HG03439 (cell line): ENCODE data around the gene RPUSD3.

Experiments
- ATAC-seq: cut with Tn5 transposase; IDR thresholded peaks from one replicate; pipeline ENCODE4 v1.9.1; 2021; ENCODE audit warnings: mild to moderate bottlenecking, moderate library complexity; ENCODE audit not compliant: unreplicated experiment

The RPUSD3 gene

GRCh38 chr3:9806688-9807589 is 36.9 kb downstream of the RPUSD3 start:
- ATAC-seq: no peak

DNA sequence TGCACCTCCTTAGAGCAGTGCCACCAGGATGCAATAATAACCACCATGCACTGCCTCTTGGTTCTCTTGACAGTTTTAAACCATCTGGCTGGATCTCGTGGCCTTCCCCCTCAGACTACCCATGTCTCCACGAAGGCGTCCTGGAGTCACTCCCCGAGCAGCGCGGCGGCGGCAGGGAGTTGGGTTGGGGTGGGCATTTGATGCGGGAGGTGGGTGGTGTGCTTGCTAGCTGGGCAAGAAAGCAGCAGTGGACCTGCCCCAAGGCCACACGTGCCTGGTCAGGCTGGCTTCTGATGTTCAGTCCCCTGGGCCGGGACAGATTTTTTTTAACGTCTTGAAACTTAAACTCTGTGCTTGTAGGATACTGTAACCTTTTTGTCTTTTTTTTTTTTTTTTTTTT is 37.7 kb downstream of the RPUSD3 start:
- no peak for ATAC-seq

GRCh38 chr3:9804996-9805395 is 38.8 kb downstream of the RPUSD3 start:
- ATAC-seq: no peak

DNA sequence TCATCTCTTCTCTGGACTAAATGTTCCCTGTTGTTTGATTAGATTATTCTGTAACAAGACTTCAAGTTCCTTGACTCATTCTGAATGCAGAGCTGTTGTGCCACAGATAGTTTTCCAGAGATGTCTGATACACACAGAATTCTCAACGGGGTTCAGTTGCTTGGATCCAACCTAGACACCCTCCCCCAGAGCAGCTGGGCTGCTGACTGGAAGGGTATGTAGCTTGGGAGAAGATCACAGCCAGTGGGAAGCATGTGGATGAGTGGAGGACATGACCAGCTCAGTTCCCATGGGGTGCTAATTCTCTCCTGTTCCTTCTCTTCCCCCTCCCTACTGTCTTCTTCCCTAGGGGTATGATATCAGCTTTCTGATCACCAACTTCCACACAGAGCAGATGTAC is 40.3 kb downstream of the RPUSD3 start:
- no peak for ATAC-seq

DNA sequence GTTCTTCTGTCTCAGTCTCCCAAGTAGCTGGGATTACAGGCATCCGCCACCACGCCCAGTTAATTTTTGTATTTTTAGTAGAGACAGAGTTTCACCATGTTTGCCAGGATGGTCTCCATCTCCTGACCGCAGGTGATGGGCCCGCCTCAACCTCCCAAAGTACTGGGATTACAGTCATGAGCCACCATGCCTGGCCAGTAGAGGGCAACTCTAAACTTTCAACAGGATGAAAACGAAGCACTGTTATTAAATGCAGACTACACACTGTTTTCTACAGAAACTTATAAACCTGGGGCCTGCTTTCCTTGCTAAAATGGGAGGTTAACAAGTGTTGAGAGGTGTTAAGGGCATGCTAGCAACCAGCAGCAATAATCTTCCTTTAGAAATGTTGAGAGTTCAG is 43.3 kb downstream of the RPUSD3 start:
- ATAC-seq: no peak

DNA sequence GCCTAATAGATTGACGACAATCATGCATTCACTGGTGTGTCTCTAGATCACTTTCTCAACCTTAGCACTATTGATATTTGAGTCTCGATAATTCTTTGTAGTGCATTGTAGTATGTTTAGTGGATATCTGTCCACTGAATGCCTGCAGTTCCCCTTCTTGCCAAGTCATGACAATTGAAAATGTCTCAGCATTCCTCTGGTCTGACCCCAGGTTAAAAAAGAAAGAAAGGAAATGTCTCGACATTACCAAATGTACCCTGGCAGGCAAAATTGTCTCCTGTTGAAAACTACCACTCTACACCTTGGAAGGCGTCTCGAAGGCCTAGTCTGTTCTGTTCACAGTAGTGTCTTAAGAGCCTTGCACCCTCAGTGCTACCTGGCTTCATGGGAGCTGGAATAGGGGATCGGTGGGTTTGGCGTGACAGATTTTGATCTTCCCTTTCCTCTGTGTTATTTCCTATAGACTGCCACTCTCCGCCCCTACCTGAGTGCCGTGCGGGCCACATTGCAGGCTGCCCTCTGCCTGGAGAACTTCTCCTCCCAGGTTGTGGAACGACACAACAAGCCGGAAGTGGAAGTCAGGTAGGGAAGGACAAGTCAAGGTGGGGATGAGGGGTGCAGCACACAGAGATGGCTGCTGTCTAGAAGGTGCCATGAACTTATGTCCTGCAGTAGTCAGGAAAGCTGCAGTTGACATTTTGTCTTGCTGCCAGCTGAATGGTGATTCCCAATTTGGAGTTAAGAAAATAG is 46.4 kb downstream of the RPUSD3 start:
- ATAC-seq: no peak

DNA sequence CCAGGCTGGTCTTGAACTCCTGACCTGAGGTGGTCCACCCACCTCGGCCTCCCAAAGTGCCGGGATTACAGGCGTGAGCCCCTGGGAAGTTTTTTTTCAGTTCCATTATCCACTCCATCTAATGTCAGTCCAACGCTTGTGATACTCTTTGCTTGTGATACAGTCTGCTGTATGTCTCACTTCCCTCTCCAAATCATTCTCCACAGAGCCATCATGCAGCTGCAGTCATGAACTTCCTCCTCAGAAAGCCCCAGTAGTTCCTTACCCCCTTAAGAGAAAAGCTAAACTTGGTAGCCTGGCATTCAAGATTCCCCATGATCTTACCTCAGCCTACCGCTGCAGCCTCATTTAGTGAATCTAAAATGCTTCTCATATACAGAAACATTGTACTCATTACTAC is 48.6 kb downstream of the RPUSD3 start:
- ATAC-seq: no peak

- ATAC-seq: no peak
Measured at GRCh38 chr3:9794400-9794799, 49.4 kb downstream of the RPUSD3 start.

DNA sequence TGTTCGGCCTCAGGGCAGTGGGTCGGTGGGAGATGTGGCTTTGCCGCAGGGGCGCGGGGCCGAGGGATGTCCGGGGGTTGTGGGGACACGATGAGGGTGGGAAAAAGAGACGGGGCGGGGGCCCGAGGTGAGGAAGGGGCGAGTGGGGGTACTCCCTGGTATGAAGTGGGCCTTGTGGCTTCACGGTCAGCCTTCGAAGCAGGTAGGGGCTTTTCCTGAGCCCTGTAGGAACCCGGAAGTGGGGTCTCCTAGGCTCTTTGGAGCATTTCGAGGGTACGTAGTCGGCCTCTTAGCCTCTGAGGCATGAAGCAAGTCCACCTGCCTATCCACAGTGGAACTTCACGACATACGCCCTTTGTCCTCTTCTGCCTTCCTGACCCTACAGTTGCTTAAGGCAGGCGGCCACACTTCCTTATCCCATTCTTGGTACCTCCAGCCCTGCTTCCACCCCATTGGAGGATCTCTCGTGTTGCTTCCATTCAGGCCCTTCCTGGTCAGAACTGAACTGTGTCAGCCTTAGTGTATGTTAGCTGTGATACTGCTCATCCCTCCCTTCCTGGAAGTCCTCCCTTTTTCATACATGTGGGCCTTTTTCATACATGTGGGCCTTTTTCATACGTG is 50.5 kb downstream of the RPUSD3 start:
- ATAC-seq: no peak

DNA sequence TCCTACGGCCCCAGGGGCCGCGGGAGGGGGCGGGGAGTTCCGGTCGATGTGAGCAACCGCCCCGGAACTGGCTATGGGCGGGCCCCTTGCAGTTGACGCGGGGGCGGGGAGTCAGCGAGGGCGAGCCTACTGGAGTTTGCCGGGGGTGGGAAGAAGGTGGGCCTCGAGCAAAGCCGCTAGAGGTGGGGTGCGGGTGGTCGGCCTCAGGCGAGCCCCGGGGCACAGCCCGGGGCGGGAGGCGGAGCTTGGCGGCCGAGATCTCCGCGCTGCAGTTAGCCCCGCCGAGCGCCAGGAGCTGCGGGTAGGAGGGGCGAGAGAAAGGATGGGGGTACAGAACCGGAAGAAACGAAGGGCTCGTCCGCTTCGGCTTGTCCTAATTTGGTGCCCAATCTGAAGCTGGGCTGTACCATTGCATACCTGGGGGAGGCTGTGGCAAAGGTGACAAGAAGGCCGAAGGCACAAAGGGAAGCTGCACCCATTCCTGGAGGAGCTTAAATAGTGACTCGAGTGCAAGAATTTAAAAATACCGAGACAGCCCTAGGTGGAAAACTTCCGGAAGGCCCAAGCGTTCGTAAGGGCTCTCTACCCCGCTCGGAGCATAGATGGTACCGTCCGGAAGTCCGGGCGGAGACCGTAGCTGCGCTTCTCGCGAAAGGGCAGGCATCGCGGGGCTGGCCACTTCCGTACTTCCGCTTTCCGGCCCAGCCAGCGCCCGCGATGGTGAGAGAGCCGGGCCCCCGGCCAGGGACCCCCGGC is 51.2 kb downstream of the RPUSD3 start, which contains the start of the genes ARPC4 and TADA3:
Gene ARPC4 (plus strand): TSS at position 678 of the 756 bp plus-strand sequence. CDS start 40 bp downstream, at position 718.
Gene TADA3 (minus strand): TSS at position 69 of the 756 bp plus-strand sequence. CDS start 1,007 bp downstream, outside the sequence.
- peak; percentile 88 for ATAC-seq

DNA sequence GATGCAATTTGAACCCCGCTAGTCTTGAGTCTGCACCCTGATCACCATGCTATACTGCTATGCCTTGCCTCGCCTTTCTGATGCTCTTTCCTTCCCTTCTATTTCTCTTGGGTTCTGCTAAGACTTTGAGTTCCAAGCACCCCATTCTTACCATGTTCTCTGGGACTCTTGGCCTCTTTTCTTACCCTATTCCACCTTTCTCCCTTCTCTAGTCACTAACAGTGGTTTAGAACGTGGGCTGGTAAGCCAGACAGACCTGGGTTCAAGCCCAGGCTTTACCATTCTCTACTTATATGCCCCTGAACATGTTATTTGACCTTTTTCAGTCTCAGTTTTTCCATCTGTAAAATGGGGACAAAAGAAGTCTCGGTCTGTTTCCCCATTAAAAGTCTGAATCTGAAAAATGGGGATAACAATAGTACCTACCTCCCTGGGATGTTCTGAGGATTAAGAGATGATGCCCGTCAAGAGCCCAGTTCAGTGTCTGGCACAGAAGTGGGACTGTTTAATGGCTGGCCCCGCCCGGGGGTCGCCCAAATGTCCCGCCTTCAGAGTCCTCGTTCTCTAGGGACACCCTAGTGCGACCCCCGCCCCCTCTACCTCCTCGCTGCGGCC is 51.9 kb downstream of the RPUSD3 start:
- no peak for ATAC-seq

DNA sequence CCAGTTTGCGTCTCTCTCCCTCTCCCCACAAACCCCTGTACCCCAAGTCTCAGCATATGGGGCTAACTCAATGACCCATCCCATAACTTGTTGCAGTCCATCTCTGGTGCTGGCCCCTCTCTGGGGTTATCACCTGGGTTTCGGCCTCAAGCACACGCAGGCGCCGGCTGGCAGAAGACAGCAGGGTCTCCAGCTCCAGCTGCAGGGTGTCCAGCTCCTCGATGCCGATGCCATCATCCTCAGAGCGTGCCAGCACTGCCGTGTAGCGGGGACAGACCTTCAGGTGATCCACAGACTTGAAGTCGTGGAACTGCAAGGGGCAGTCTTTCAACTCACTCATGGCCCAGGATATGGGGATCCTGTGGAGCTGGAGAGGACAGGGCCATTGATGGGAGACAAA is 52.7 kb downstream of the RPUSD3 start:
- ATAC-seq: no peak
